ENCODE data around the gene GRIA3. TPM values are rescaled to one million over a fixed set of nuclear protein-coding genes. Genes with fewer than 3 reads are reported as not detected.

GRIA3 gene
- total RNA-seq, 1 donor from 2014 or later, result 4.4 TPM

DNA sequence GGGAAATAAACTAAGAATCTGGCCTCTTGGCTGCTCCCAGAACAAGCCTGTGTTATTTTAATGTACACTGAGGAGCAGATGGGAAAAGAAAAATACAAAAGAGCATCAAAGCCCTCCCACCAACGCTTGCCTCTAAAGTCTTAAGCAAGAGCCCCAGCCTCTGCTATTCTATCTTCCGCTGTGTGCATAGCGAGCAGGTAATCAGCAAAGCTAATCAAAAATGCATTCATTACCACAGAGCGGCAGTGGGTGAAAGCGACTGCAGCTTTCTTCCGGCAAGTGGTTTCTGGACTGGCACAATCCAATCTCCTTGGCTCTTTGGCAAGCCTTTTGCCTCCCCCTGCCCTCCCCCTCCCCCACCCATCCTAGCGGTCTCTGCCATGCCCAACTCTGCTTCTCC lies 13.5 kb upstream of the GRIA3 start:
- TF ChIP-seq, protein P1, sequence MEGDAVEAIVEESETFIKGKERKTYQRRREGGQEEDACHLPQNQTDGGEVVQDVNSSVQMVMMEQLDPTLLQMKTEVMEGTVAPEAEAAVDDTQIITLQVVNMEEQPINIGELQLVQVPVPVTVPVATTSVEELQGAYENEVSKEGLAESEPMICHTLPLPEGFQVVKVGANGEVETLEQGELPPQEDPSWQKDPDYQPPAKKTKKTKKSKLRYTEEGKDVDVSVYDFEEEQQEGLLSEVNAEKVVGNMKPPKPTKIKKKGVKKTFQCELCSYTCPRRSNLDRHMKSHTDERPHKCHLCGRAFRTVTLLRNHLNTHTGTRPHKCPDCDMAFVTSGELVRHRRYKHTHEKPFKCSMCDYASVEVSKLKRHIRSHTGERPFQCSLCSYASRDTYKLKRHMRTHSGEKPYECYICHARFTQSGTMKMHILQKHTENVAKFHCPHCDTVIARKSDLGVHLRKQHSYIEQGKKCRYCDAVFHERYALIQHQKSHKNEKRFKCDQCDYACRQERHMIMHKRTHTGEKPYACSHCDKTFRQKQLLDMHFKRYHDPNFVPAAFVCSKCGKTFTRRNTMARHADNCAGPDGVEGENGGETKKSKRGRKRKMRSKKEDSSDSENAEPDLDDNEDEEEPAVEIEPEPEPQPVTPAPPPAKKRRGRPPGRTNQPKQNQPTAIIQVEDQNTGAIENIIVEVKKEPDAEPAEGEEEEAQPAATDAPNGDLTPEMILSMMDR (IDR thresholded peaks at IDR 0.05), result no peak
- Histone ChIP-seq H3K4me3 (no peak overlapping the region), H3K27me3 (no peaks in the 10 kb centered on the region), H3K9me3 (no peaks in the 10 kb centered on the region), H3K27ac (no peak overlapping the region), H3K4me1 (no peaks in the 10 kb centered on the region), H3K36me3 (no peaks in the 10 kb centered on the region)
- intact Hi-C loops (cut with DNase I), result no loop called here
- no peak for DNase-seq (ENCODE audit: extremely low spot score in 2 of 2)

DNA sequence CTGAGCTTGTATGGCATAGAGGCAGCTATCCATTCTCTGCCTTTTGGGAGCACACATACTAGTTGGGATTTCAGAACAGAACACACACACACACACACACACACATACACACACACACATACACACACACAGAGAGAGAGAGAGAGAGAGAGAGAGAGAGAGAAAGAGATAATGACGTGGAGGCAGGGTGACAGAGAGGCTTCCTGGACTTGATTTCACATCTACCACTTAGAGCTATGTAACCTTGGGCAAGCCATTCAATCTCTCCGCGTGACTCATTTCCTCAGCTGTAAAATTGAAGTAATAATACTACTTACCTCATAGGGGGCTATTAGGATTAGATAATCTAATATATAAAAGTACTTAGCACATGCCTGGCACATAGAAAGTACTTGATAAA lies 12.3 kb upstream of the GRIA3 start:
- intact Hi-C loops (cut with DNase I), result no loop called here
- H3K36me3 ChIP-seq, result no peaks in the 10 kb centered on the region
- DNase-seq (ENCODE audit: extremely low spot score in 2 of 2), result no peak
- TF ChIP-seq POLR2A (IDR thresholded peaks at IDR 0.05) (no peak), POLR2AphosphoS5 (IDR thresholded peaks at IDR 0.05; ENCODE audit: insufficient read depth in 1 of 2, low read depth in 1 of 2) (no peak)
- TF ChIP-seq, protein P1 (IDR thresholded peaks at IDR 0.05), result no peak
- no peaks in the 10 kb centered on the region for H3K27me3 ChIP-seq
- H3K27ac ChIP-seq, result no peak overlapping the region
- H3K4me3 ChIP-seq, result no peak overlapping the region
- H3K4me1 ChIP-seq, result no peaks in the 10 kb centered on the region
- H3K9me3 ChIP-seq, result no peaks in the 10 kb centered on the region

DNA sequence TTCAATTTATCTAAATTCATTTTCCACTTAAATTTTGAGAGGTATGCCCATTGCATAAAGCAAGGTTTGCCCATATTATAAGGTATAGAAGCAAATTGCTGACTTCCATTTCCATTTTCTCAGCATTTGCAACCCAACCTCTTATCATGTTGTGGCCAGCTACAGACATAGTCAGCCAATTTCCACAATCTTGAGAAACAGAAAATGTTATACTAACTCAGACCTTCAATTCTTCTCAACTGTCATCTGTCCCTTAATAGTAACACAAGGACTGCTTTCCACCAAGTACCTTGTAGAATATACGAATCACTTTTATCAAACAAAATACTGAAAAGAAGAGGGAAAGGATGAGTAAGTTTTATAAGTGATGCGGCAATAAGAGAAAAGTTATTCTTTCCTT lies 11.2 kb upstream of the GRIA3 start:
- intact Hi-C loops (cut with DNase I), result no loop called here

DNA sequence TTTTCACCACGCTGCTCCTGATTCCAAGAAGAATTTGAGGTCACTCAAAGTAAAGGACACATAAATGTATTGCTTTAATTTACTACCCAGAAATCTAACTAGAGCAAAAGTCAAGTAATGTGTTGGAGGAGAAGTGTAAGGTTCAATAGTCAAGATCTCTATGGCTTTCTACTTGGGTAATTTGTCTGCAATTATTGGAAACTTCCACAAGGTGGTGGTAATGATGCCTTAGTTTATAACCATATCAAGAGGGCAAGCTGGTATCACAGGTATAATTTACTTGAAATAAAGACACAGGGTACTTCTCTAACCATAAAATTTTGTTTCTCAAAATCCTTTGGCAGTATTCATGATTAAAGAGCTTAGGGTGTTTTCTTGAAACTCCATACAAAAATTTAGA lies 10.2 kb upstream of the GRIA3 start:
- Histone ChIP-seq H3K36me3 (no peaks in the 10 kb centered on the region), H3K27me3 (no peaks in the 10 kb centered on the region), H3K4me3 (no peak overlapping the region), H3K9me3 (no peaks in the 10 kb centered on the region), H3K4me1 (no peaks in the 10 kb centered on the region), H3K27ac (no peak overlapping the region)
- intact Hi-C loops (cut with DNase I), result no loop called here
- no peak for DNase-seq (ENCODE audit: extremely low spot score in 2 of 2)
- TF ChIP-seq, protein P1 (IDR thresholded peaks at IDR 0.05), result no peak
- no peak for TF ChIP-seq POLR2AphosphoS5 (IDR thresholded peaks at IDR 0.05; ENCODE audit: insufficient read depth in 1 of 2, low read depth in 1 of 2)
- TF ChIP-seq POLR2A (IDR thresholded peaks at IDR 0.05), result no peak

More for the DNA sequence above, 11.2 kb upstream of the GRIA3 start:
- Histone ChIP-seq H3K36me3 (no peaks in the 10 kb centered on the region), H3K9me3 (no peaks in the 10 kb centered on the region), H3K4me3 (no peak overlapping the region), H3K27ac (no peak overlapping the region), H3K27me3 (no peaks in the 10 kb centered on the region), H3K4me1 (no peaks in the 10 kb centered on the region)
- DNase-seq (ENCODE audit: extremely low spot score in 2 of 2), result no peak
- TF ChIP-seq POLR2A (IDR thresholded peaks at IDR 0.05), result no peak
- TF ChIP-seq POLR2AphosphoS5 (IDR thresholded peaks at IDR 0.05; ENCODE audit: insufficient read depth in 1 of 2, low read depth in 1 of 2), result no peak
- TF ChIP-seq, protein P1 (IDR thresholded peaks at IDR 0.05), result no peak

DNA sequence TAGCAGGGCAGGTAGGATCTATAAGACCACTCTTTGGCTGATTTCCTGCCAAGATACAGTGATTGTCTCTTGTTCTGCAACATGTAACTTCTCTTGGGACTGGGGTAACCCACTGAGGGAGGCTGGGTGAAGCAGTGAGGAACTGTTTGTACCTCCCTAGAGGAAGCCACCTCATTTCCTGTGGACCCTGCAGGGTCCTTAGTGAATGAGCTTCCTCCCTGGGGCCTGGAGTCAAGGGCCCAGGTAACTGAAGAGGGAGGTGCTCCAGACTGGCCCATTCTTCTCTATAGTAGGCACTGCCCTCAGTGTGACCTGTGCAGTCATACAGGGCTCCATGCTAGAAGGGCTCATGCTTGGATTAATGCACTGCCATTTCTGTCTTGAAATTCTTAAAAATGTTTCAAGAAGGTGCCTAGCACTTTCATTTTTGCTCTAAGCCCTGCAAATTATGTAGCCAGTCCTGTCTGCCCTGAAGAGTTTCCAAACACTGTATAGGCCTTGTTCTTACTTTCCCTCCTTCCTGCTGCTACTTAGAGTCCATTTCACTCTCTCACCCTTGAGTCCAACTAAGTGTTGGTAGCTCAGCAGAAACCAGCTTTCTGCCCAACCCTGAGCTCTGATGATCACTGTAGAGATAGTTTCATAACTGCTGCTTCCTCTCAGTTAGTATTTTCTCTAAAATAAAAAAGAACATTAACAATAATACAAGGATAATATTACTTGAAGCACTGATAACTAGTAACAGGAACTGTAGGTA lies 8.5 kb upstream of the GRIA3 start:
- Histone ChIP-seq H3K9me3 (no peaks in the 10 kb centered on the region), H3K4me1 (no peaks in the 10 kb centered on the region), H3K36me3 (no peaks in the 10 kb centered on the region), H3K4me3 (no peak overlapping the region), H3K27me3 (no peaks in the 10 kb centered on the region), H3K27ac (no peak overlapping the region)
- intact Hi-C loops (cut with DNase I), result no loop called here
- DNase-seq (ENCODE audit: extremely low spot score in 2 of 2), result no peak
- TF ChIP-seq, protein P1 (IDR thresholded peaks at IDR 0.05), result no peak
- TF ChIP-seq POLR2A (IDR thresholded peaks at IDR 0.05) (no peak), POLR2AphosphoS5 (IDR thresholded peaks at IDR 0.05; ENCODE audit: insufficient read depth in 1 of 2, low read depth in 1 of 2) (no peak)
